GM12878 (cell line): ENCODE data around the gene TOX2. TPM values are rescaled to one million over a fixed set of nuclear protein-coding genes. Genes with fewer than 3 reads are reported as not detected.

Source experiments
- ATF7 ChIP-seq: fragments of 450-650 bp; IDR thresholded peaks from 2 replicates; pipeline ENCODE4 v1.6.1; 2016; ENCODE audit warnings: low read depth, mild to moderate bottlenecking
- CTCF ChIP-seq, 3 experiments: IDR thresholded peaks in 2 of 3; conservative IDR thresholded peaks in 1 of 3; 2 replicates each; pipeline ENCODE4 v1.5.1; 2011; ENCODE audit warnings: low read depth in 3 of 3, low read length in 3 of 3, mild to moderate bottlenecking in 3 of 3, control low read depth in 2 of 3, moderate library complexity in 2 of 3, inconsistent platforms in 1 of 3, mixed read lengths in 1 of 3; ENCODE audit not compliant: control insufficient read depth in 2 of 3, insufficient read depth in 1 of 3; ENCODE audit errors: extremely low read depth in 1 of 3
- CUX1 ChIP-seq: IDR thresholded peaks from 2 replicates; pipeline ENCODE4 v1.6.1; 2012; ENCODE audit warnings: improper control_type of control experiment, low read depth, low read length; ENCODE audit not compliant: insufficient replicate concordance
- EGR1 ChIP-seq, 2 experiments: IDR thresholded peaks; 1 replicate in 1 of 2; 2 replicates in 1 of 2; pipeline ENCODE4 v1.6.1; 2011 to 2012; ENCODE audit warnings: low read depth in 2 of 2, low read length in 2 of 2, borderline replicate concordance in 1 of 2, mild to moderate bottlenecking in 1 of 2, moderate library complexity in 1 of 2
- HCFC1 ChIP-seq: fragments of 150-350 bp; IDR thresholded peaks from 2 replicates; pipeline ENCODE4 v1.6.1; 2014; ENCODE audit warnings: low read length
- IKZF1 ChIP-seq: fragments of 450-650 bp; conservative IDR thresholded peaks from 2 replicates; pipeline ENCODE4 v1.6.1; 2017; ENCODE audit warnings: antibody characterized with exemption, mild to moderate bottlenecking
- KDM1A ChIP-seq: fragments of 200-600 bp; sonication (generic); IDR thresholded peaks from 2 replicates; pipeline ENCODE4 v1.6.1; 2016; ENCODE audit warnings: borderline replicate concordance
- MTA2 ChIP-seq: fragments of 450-650 bp; IDR thresholded peaks from 2 replicates; pipeline ENCODE4 v1.6.1; 2016; ENCODE audit warnings: low read depth, mild to moderate bottlenecking, moderate library complexity
- NRF1 ChIP-seq: conservative IDR thresholded peaks from 2 replicates; pipeline ENCODE4 v1.6.1; 2011; ENCODE audit warnings: mild to moderate bottlenecking, low read depth, low read length, improper control_type of control experiment
- POU2F2 ChIP-seq: IDR thresholded peaks from 3 replicates; pipeline ENCODE4 v1.6.1; 2011; ENCODE audit warnings: low read depth, mild to moderate bottlenecking, low read length, borderline replicate concordance
- RAD21 ChIP-seq: IDR thresholded peaks from 2 replicates; pipeline ENCODE4 v1.6.1; 2011; ENCODE audit warnings: mild to moderate bottlenecking, low read depth, low read length, moderate library complexity; ENCODE audit not compliant: insufficient read depth
- RCOR1 ChIP-seq: conservative IDR thresholded peaks from 2 replicates; pipeline ENCODE4 v1.6.1; 2012; ENCODE audit warnings: low read depth, low read length, improper control_type of control experiment
- WRNIP1 ChIP-seq: IDR thresholded peaks from 2 replicates; pipeline ENCODE4 v1.6.1; 2011; ENCODE audit warnings: low read depth, low read length, improper control_type of control experiment, borderline replicate concordance
- ZNF207 ChIP-seq: fragments of 450-650 bp; IDR thresholded peaks from 2 replicates; pipeline ENCODE4 v1.6.1; 2014; ENCODE audit warnings: antibody characterized with exemption, mild to moderate bottlenecking, borderline replicate concordance
- ZNF384 ChIP-seq: IDR thresholded peaks from 2 replicates; pipeline ENCODE4 v1.6.1; 2012; ENCODE audit warnings: low read depth, mild to moderate bottlenecking, low read length, improper control_type of control experiment, borderline replicate concordance
- ZNF687 ChIP-seq: fragments of 450-650 bp; IDR thresholded peaks from 2 replicates; pipeline ENCODE4 v1.6.1; 2017; ENCODE audit warnings: mild to moderate bottlenecking, moderate library complexity
- polyA plus RNA-seq, 11 experiments: library from polyadenylated mRNA; depleted of rRNA in 4 of 11; unstranded in 6 of 11; stranded (reverse) in 5 of 11; fragments of >200 nt; fragmentation: Nextera tagmentation in 4 of 11; fragmentation: Illumina TruSeq in 1 of 11; extraction: Ambion mirVana in 4 of 11; extraction: Trizol in 1 of 11; gene quantifications; 1 replicate in 1 of 11; 2 replicates in 10 of 11; pipeline versions ENCODE4 v1.2.1 to v1.2.3, GENCODE V29; 2011 to 2016; ENCODE audit warnings: inconsistent platforms in 2 of 11, missing spikeins in 2 of 11, low read depth in 1 of 11
- total RNA-seq, 4 experiments: library from RNA; depleted of rRNA in 3 of 4; stranded (reverse); fragments of >200 nt in 3 of 4; fragmentation: Illumina TruSeq in 1 of 4; extraction: Trizol in 1 of 4; gene quantifications; 2 replicates each; pipeline versions ENCODE4 v1.2.1 to v1.2.3, GENCODE V29; 2013 to 2021
- TF ChIP-seq, protein P1 (sequence below): IDR thresholded peaks from 2 replicates; pipeline ENCODE4 v1.6.1; 2011; ENCODE audit warnings: low read depth, mild to moderate bottlenecking, low read length, moderate library complexity, borderline replicate concordance; ENCODE audit errors: extremely low read depth

The TOX2 gene
- total and polyA plus RNA-seq, 10 of the 15 experiments (the other 5 are each of a cell fraction or from before 2014, with no cell fraction given): 2.6 to 40.5 (median 7.9) TPM

DNA sequence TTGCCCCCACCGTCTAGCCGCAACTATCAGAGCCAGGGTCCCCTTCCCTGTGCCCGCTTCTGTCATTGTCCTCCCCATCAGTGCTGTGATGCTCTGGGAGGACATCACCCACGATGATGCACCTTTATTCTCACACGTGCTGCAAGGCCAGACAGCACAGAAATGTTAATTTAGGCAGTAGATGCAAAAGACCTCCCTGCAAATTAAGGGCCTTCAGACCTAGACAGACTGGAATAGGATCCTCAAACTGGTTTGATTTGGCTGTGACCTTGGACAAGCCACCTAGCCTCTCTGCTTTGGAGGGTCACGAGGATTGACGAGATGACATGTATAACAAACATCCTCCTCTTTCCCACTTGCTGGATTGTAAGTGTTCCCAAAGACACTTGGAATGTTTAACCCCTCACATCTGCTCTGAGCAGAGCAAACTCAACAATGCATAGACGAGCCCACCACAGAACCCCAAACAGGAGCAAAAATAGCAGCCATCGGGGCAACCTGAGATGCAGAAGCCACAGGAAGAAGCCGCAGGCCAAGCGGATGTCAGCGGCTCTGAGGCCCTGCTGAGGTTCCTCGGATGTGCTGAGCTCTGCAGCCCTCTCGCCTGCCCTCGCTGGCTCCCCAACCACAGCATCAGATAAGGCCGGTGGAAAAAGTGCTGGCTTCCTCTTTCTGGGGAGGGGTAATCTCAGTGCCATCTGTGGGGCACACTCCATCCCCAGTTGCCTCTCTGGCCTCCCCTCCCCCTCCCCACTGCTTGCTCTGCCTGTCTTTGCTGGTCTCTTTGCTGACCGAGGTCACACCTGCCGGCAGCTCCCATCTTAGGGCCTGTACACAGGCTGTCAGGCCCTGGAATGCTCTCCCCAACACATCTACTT lies 35.3 kb downstream of the TOX2 start (continued):
- TF ChIP-seq EGR1 (IDR thresholded peaks at IDR 0.05; ENCODE audit: borderline replicate concordance in 1 of 2, low read depth in 2 of 2, low read length in 2 of 2): no peak
- no peak for TF ChIP-seq WRNIP1
- no peak for TF ChIP-seq NRF1
- TF ChIP-seq IKZF1: peak; percentile 77; the same call in 1 of the 2 replicates
- no peak for TF ChIP-seq RAD21
- TF ChIP-seq CTCF (IDR thresholded peaks at IDR 0.05 in 2 of 3, conservative IDR thresholded peaks at IDR 0.05 in 1 of 3; ENCODE audit: control insufficient read depth in 2 of 3, extremely low read depth in 1 of 3, insufficient read depth in 1 of 3, low read depth in 3 of 3, low read length in 3 of 3): no peak
- TF ChIP-seq KDM1A: no peak
- no peak for TF ChIP-seq ATF7
- no peak for TF ChIP-seq RCOR1
- peak; percentile 63 for TF ChIP-seq ZNF687
- TF ChIP-seq ZNF384: no peak
- TF ChIP-seq, protein P1, sequence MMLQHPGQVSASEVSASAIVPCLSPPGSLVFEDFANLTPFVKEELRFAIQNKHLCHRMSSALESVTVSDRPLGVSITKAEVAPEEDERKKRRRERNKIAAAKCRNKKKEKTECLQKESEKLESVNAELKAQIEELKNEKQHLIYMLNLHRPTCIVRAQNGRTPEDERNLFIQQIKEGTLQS: no peak
- TF ChIP-seq CUX1: no peak
- TF ChIP-seq POU2F2: 0 out of 3 replicates have a peak, but pooled peaks have one; percentile 16
- TF ChIP-seq HCFC1: no peak
- TF ChIP-seq ZNF207: no peak
- TF ChIP-seq MTA2: peak; percentile 58
